Fibroblast of skin of right quadriceps (primary cell): ENCODE data around the gene GSPT1.
A peak's percentile ranks its signal among the peaks of the same experiment; 100 is the strongest.
"Not testable (repeated sequence)": the region's sequence is repeated elsewhere in the genome, so short reads cannot be mapped to it uniquely, and the experiment has no call there.

Experiments used
- DNase-seq: peaks from one replicate; pipeline ENCODE4 v3.0.0-alpha.2; 2013

GSPT1 gene

GRCh38 chr16:11852092-11852809 is 63.5 kb downstream of the GSPT1 start:
- DNase-seq = peak; percentile 27

- DNase-seq = peak; percentile 91
Measured at GRCh38 chr16:11851294-11852091, 64.3 kb downstream of the GSPT1 start, which contains the start of gene RSL1D1. TSS of gene RSL1D1 (minus strand) at chr16:11851542. CDS start at chr16:11851512, 30 bp downstream.

GRCh38 chr16:11848842-11849241 is 66.9 kb downstream of the GSPT1 start:
- peak; percentile 25 for DNase-seq

GRCh38 chr16:11844499-11844898 is 71.3 kb downstream of the GSPT1 start:
- DNase-seq = no peak

- no peak for DNase-seq
Measured at GRCh38 chr16:11843861-11844260, 71.9 kb downstream of the GSPT1 start.

- no peak for DNase-seq
Measured at GRCh38 chr16:11843206-11843605, 72.5 kb downstream of the GSPT1 start.

GRCh38 chr16:11841026-11841425 is 74.7 kb downstream of the GSPT1 start:
- no peak for DNase-seq

GRCh38 chr16:11836650-11837244 is 79.0 kb downstream of the GSPT1 start:
- DNase-seq = peak; percentile 95

GRCh38 chr16:11835891-11836649 is 79.7 kb downstream of the GSPT1 start:
- peak; percentile 81 for DNase-seq

GRCh38 chr16:11835309-11835708 is 80.4 kb downstream of the GSPT1 start:
- DNase-seq = no peak

- peak; percentile 72 for DNase-seq
Measured at GRCh38 chr16:11833951-11834695, 81.6 kb downstream of the GSPT1 start.

GRCh38 chr16:11828696-11829095 is 87.1 kb downstream of the GSPT1 start:
- DNase-seq = no peak

- not testable (repeated sequence) for DNase-seq
Measured at GRCh38 chr16:11825520-11826165, 90.1 kb downstream of the GSPT1 start.

- DNase-seq = peak; percentile 8
Measured at GRCh38 chr16:11824362-11824761, 91.4 kb downstream of the GSPT1 start.

GRCh38 chr16:11823645-11824044 is 92.1 kb downstream of the GSPT1 start:
- DNase-seq = not testable (repeated sequence)

GRCh38 chr16:11819798-11820197 is 96.0 kb downstream of the GSPT1 start:
- no peak for DNase-seq

GRCh38 chr16:11818970-11819369 is 96.8 kb downstream of the GSPT1 start:
- not testable (repeated sequence) for DNase-seq
